Spleen (tissue), 11 donors: ENCODE data around the gene KCNAB2. TPM values are rescaled to one million over a fixed set of nuclear protein-coding genes. Genes with fewer than 3 reads are reported as not detected.
A peak's percentile ranks its signal among the peaks of the same experiment; 100 is the strongest.

Experiments
- DNase-seq: peaks from one replicate; pipeline ENCODE4 v3.0.0-alpha.2; 2020
- H3K27ac ChIP-seq, 8 donors: fragments of 200-600 bp; sonication (generic) in 7 of 8; 1 replicate in 4 of 8; 2 replicates in 4 of 8; pipeline versions ENCODE4 v1.5.0 to v1.8.0; 2016 to 2021; ENCODE audit warnings: inconsistent platforms in 4 of 8, mild to moderate bottlenecking in 4 of 8, moderate library complexity in 1 of 8
- H3K27me3 ChIP-seq, 7 donors: fragments of 200-600 bp; sonication (generic) in 6 of 7; replicated peaks in 1 of 7; 1 replicate in 4 of 7; 2 replicates in 3 of 7; pipeline versions ENCODE4 v1.5.0 to v1.8.0; 2016 to 2021; ENCODE audit warnings: inconsistent platforms in 3 of 7, mild to moderate bottlenecking in 1 of 7
- H3K36me3 ChIP-seq, 6 donors: fragments of 200-600 bp; sonication (generic) in 5 of 6; 1 replicate in 4 of 6; 2 replicates in 2 of 6; pipeline versions ENCODE4 v1.5.0 to v1.8.0; 2016 to 2021; ENCODE audit warnings: inconsistent platforms in 2 of 6
- H3K4me1 ChIP-seq, 6 donors: fragments of 200-600 bp; sonication (generic) in 5 of 6; 1 replicate in 3 of 6; 2 replicates in 3 of 6; pipeline versions ENCODE4 v1.5.0 to v1.8.0; 2016 to 2021; ENCODE audit warnings: inconsistent platforms in 3 of 6
- H3K4me3 ChIP-seq, 8 donors: fragments of 200-600 bp; sonication (generic) in 7 of 8; 1 replicate in 4 of 8; 2 replicates in 4 of 8; pipeline versions ENCODE4 v1.5.0 to v1.8.0; 2016 to 2021; ENCODE audit warnings: inconsistent platforms in 4 of 8, mild to moderate bottlenecking in 4 of 8, moderate library complexity in 2 of 8
- H3K9me3 ChIP-seq, 8 donors: fragments of 200-600 bp; sonication (generic) in 7 of 8; 1 replicate in 4 of 8; 2 replicates in 4 of 8; pipeline versions ENCODE4 v1.5.0 to v1.8.0; 2016 to 2021; ENCODE audit warnings: inconsistent platforms in 4 of 8
- POLR2A ChIP-seq, 3 donors: fragments of 450-650 bp; IDR thresholded peaks; one replicate each; pipeline ENCODE4 v1.5.1; 2017; ENCODE audit warnings: antibody characterized with exemption in 3 of 3, mild to moderate bottlenecking in 1 of 3
- POLR2AphosphoS5 ChIP-seq, 3 donors: sonication (generic); formaldehyde crosslinking; IDR thresholded peaks; one replicate each; pipeline ENCODE4 v1.5.1; 2017; ENCODE audit warnings: antibody characterized with exemption in 3 of 3
- WGBS, 5 donors: extraction: QIAGEN DNeasy Blood & Tissue Kit in 3 of 5; methylation state at CpG; one replicate each; pipeline versions ENCODE4 v1.1.5 to v1.1.7; 2013 to 2018; 5-methylcytosine and 5-hydroxymethylcytosine counted together
- intact Hi-C: fragments of 100-400 bp; cut with DNase I; formaldehyde crosslinking; loops from one replicate; pipeline ENCODE4 v1.15.0; 2023; ENCODE audit warnings: low total_unique reads
- polyA plus RNA-seq, 3 donors: library from polyadenylated mRNA; stranded (reverse); fragments of 200-250 nt; gene quantifications; one replicate each; pipeline ENCODE4 v1.2.1, GENCODE V29; 2013
- total RNA-seq, 7 donors: library from RNA; depleted of rRNA in 3 of 7; stranded (reverse); fragments of >200 nt in 3 of 7; fragmentation: NEBNext Ultra II Directional in 4 of 7; extraction: Animal tissue kit (Norgen Biotek cat#: 25700) in 4 of 7; gene quantifications; one replicate each; pipeline versions ENCODE4 v1.1.0 to v1.2.1, GENCODE V29; 2016 to 2021
- TF ChIP-seq, protein P1 (sequence below), 11 experiments: fragments of 200-600 bp in 7 of 11; fragments of 450-650 bp in 4 of 11; sonication (generic) in 4 of 11; IDR thresholded peaks in 8 of 11; conservative IDR thresholded peaks in 3 of 11; 1 replicate in 7 of 11; 2 replicates in 4 of 11; pipeline versions ENCODE4 v1.4.0 to v1.8.0; 2016 to 2021; ENCODE audit warnings: antibody characterized with exemption in 11 of 11, inconsistent platforms in 4 of 11, mild to moderate bottlenecking in 1 of 11
- donor health status: healthy with polysubstance abuse.
- donor health status: DM: no; HTN: no; CAD: no; lungs with moderate emphysema.
- donor health status: DM: no; HTN: no; CAD: no.
- donor health status: Bipolar disorder and iron deficiency.
- donor health status: healthy.
- donor health status: DM: no; HTN: no; CAD: no.
- donor health status: DM: yes; HTN: yes; CAD: no.

KCNAB2 gene
- total and polyA plus RNA-seq, 10 donors = 23.2 to 135 (median 94.0) TPM

DNA sequence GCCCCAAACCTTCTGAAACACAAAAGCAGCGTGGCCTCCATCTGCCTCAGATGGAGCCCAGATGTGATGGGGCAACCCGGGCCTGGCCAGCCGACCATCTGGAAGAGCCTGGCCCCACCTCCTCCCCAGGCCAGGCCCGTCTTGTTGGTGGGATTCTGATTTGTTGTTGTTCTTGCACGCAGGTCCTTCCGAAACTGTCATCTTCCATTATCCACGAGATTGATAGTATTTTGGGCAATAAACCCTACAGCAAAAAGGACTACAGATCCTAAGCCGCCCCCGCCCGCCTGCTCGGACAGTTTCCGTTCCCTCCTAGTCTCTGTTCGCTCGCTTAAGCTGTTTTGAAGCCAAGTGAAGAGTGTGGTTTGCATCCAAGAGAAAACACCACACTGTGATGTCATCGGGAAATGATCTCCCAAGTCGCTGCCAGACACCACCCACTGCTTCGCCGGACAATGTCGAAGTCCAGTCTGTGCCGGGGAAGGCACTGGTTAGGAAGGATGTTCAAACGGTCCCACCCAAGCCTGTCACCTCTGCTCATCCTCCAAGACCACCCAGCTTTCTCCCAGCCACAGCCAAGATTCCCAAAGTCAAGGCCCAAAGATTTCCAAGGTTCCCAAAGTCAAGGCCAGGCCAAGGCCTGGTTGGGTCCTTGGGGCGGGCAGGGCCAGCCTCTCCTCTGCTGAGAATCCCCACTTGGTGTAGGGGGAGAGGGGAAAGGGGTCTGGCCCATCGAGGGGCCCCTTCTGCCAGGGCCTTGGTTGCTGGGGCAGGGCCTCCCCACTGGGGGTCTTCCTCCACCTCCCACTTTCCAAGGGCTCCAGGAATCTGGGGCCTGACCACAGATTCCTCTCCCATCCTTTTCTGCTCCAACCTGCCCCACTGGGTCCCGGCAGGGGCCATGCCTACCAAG is 52.9 kb downstream of the KCNAB2 start:
- Histone ChIP-seq H3K4me3 (no peak overlapping the region), H3K27me3 (peaks cover 0 to 45% (median 6%) of the 10 kb centered on the region in 7 donors), H3K27ac (no peak overlapping the region), H3K9me3 (no peaks in the 10 kb centered on the region), H3K36me3 (peaks cover 0 to 64% (median 44%) of the 10 kb centered on the region in 6 donors), H3K4me1 (peaks cover 0 to 12% (median 0%) of the 10 kb centered on the region in 6 donors)
- TF ChIP-seq POLR2AphosphoS5 (IDR thresholded peaks at IDR 0.05) (no peak), POLR2A (IDR thresholded peaks at IDR 0.05) (no peak)
- TF ChIP-seq, protein P1, sequence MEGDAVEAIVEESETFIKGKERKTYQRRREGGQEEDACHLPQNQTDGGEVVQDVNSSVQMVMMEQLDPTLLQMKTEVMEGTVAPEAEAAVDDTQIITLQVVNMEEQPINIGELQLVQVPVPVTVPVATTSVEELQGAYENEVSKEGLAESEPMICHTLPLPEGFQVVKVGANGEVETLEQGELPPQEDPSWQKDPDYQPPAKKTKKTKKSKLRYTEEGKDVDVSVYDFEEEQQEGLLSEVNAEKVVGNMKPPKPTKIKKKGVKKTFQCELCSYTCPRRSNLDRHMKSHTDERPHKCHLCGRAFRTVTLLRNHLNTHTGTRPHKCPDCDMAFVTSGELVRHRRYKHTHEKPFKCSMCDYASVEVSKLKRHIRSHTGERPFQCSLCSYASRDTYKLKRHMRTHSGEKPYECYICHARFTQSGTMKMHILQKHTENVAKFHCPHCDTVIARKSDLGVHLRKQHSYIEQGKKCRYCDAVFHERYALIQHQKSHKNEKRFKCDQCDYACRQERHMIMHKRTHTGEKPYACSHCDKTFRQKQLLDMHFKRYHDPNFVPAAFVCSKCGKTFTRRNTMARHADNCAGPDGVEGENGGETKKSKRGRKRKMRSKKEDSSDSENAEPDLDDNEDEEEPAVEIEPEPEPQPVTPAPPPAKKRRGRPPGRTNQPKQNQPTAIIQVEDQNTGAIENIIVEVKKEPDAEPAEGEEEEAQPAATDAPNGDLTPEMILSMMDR (IDR thresholded peaks at IDR 0.05 in 8 of 11, conservative IDR thresholded peaks at IDR 0.05 in 3 of 11) = no peak
- WGBS, 5 donors = 76 to 90% (median 85%) methylated on average over 24 of the region's 24 CpGs
- DNase-seq = peak; percentile 54
- intact Hi-C loops = no loop called here

DNA sequence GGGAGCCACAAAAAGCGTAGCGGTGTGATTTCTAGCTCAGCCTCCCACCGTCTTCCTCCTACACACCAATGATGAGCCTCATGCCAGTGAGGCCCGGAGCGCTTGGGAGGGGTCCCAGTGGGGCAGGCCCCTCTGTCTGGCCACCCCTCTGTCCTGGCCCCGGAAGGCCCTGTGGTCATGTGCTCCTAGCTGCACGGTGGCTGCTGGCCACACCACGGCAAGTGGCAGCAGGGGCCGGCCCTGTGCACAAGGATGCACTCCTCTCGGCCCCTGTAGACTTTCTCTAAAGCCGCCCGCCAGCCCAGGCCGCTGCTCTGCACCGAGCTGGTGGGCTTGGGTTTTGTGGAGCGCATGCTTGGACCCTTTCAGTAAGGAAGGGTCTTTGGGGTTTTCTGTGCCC is 53.6 kb downstream of the KCNAB2 start:
- H3K4me3 ChIP-seq = no peak overlapping the region
- 83 to 98% (median 91%) methylated on average over 4 to 15 of the region's 15 CpGs for WGBS, 5 donors
- H3K27ac ChIP-seq = no peak overlapping the region
- peak; percentile 72 for DNase-seq
- peaks cover 0 to 57% (median 39%) of the 10 kb centered on the region in 6 donors for H3K36me3 ChIP-seq
- intact Hi-C loops = no loop called here
- no peaks in the 10 kb centered on the region for H3K9me3 ChIP-seq
- H3K27me3 ChIP-seq = peaks cover 0 to 52% (median 7%) of the 10 kb centered on the region in 7 donors
- TF ChIP-seq POLR2A (IDR thresholded peaks at IDR 0.05) (no peak), POLR2AphosphoS5 (IDR thresholded peaks at IDR 0.05) (no peak)
- TF ChIP-seq, protein P1 (IDR thresholded peaks at IDR 0.05 in 8 of 11, conservative IDR thresholded peaks at IDR 0.05 in 3 of 11) = no peak
- peaks cover 0 to 12% (median 0%) of the 10 kb centered on the region in 6 donors for H3K4me1 ChIP-seq

- Histone ChIP-seq H3K4me1 (peaks cover 0 to 12% (median 0%) of the 10 kb centered on the region in 6 donors), H3K9me3 (no peaks in the 10 kb centered on the region), H3K27me3 (peaks cover 0 to 60% (median 7%) of the 10 kb centered on the region in 7 donors), H3K27ac (no peak overlapping the region), H3K4me3 (no peak overlapping the region), H3K36me3 (peaks cover 0 to 49% (median 31%) of the 10 kb centered on the region in 6 donors)
- intact Hi-C loops = no loop called here
- peak; percentile 76 for DNase-seq
- TF ChIP-seq POLR2AphosphoS5 (IDR thresholded peaks at IDR 0.05) (peak; percentile 31 to 69 (median 53)), POLR2A (IDR thresholded peaks at IDR 0.05) (no peak)
- TF ChIP-seq, protein P1 (IDR thresholded peaks at IDR 0.05 in 8 of 11, conservative IDR thresholded peaks at IDR 0.05 in 3 of 11) = peak in 1 of 11 experiments; percentile 26
- 67 to 82% (median 69%) methylated on average over 15 to 27 of the region's 27 CpGs for WGBS, 5 donors
These were observed 54.4 kb downstream of the KCNAB2 start for GRCh38 chr1:6099787-6100765.
